ENCODE data around the gene DPP9.

DPP9 gene

DNA sequence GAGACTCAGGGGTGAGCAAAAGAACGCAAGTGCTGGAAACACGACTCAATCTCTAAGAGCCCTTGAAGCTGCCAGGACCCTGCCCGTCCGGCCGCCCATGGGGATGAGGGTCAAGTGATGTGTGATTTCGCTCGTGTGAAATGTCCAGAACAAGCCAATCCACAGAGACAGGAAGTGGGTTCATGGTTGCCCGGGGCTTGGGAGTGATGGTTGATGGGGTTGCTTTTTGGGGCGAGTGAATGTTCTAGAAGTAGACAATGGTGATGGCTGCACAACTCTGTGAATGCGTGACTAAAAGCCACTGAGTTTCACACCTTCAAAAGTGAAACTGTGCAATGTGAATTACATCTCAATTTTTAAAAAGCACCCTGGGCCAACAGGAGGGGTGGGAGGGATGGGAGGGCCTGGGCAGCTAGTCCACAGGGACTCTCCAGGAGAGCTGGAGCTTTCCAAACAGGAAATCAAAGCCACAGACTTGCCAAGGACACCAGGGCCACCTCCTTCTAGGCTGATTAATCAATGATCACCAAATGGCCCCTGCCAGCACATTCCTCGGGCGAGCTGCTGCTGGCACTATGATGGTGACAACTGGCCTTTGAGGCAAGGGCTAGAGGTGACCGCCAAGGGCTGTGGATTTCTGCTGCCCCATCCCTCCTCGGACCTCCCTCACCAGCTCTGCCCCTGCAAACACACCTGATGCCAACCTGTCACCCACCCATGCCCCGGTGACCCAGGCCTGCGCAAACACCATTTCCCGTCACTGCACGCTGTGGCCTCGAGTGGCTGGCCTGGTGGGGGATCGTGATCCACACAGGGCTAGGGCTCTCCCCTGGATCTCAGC, 14.0 kb downstream of the DPP9 start:
- DNase-seq (ENCODE audit: low read depth), result peak; percentile 20

DNA sequence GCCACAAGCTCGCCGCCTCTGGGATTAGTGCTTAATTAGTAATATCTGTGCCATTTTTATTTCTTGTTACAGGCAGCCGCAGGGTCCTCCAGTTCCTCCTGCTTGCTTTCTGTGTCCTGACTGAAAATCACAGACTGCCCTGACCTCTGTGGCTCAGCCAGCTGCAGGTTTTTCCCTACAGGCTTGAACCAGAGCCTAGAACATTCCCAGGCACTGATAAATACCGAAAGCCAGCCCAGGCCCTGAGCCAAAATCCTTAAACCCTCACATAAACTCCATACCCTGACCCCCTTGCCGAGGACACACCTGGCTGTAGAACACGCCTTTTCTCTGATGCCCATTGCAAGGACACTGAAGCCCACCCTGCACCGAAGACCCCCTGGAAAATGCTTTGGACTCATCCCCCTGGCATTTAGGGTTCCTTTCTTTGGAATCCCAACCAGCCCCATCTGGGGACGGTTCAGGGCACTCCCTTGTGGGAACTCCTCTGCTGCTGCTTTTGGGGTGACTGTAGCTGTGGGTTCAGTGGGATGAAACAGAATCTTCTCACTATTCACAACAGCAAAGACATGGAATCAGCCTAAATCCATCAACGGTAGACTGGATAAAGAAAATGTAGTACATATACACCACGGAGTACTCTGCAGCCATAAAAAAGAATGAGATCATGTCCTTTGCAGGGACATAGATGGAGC, 15.5 kb downstream of the DPP9 start:
- no peak for DNase-seq (ENCODE audit: low read depth)

DNA sequence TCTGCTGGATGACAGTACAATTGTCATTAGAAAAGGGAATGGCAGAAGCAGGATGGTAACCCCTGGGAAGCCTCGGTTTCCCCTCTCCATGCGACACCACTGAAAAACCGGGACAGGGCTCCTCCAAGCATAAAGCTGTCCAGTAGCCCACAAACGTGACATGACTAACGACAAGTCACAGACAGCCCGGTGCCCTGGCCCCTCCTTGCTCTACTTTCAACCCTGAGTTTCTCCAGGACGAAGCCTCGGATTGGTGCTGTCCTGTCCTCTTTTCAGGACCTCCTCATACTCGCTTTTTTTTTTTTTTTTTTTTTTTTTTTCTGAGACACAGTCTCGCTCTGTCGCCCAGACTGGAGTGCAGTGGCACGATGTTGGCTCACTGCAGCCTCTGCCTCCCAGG, 16.3 kb downstream of the DPP9 start:
- no peak for DNase-seq (ENCODE audit: low read depth)

DNA sequence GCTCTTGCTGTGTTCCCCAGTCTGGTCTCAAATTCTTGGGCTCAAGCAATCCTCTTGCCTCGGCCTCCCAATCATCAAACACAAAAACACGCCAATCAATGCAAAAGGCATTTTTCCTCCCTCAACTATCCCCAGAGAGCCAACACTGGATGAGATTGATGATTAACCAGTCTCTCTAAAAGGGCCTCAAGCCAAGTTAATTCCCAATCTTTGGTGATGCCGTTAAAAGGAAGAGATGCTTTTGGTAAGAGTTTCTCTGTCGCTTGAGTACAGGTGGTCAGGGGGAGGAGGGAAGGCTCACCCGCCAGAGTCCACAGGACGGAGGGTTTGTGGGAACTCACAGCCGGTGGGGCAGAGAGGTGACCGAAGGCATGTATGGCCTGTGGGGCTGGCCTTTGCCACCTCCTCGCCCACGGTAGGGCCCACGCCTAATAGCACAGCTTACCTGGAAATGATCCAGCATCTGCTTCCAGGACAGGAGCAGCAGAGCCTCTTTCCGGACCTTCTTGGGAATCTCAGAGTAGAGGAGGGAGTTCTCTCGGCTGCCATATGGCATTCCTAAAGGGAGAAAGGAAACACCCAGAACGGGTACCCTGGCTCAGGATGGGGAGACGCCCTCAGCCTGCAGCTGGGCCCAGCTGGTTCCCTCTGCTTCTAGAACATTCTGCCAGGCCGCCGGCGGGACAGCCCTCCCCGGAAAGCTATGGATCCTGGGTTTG, 18.1 kb downstream of the DPP9 start:
- DNase-seq (ENCODE audit: low read depth), result no peak

- DNase-seq (ENCODE audit: low read depth), result no peak
These were observed 19.3 kb downstream of the DPP9 start for GRCh38 chr19:4704317-4704673.

DNA sequence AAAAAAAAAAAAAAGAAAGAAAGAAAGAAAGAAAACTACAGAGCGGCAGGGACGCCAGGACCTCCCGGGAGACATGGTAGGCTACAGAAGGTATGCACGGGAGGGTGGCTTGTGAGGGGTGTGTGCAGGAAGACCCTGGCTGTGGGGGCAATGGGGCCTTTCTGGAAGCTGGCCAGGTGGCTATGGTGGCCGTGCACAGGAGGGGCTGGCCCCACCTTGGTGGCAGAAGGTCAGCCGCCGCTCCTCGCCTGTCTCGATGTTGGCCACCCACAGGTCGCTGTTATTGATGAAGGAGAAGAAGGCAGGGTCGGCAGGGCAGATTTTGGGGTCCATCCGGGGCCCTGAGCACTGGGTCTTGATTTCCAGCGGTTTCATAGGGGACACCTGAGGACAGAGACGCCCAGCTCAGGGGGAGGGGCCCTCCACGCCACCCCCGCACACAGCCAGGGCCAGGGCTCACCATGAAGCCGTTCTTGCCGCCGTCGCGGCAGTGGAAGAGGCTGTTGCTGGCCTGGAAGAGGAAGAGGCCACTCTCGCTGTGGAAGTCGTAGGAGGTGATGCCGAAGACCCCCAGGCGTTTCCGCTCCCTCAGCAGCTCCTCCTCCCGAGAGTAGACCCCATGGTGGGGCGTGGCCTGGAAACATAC, 19.8 kb downstream of the DPP9 start:
- DNase-seq (ENCODE audit: low read depth), result no peak

DNA sequence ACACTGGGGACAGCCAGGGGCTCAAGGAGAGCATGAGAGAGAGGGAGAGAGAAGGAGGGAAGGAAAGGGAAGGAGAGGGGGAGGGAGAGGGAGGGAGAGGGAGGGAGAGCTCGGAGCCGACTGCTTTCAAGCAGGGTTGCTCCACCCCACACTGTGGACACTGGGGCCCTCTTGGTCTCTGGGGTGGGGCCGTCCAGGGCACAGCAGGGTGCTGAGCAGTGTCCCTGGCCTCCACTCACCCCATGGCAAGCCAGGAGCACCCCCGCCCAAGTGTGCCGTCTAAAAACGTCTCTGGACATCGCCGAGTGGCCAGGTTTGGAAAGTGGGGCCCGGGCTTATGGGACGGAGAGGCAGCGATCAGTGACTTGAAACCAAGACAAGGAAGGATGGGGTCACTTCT, 20.9 kb downstream of the DPP9 start:
- DNase-seq (ENCODE audit: low read depth), result no peak

- DNase-seq (ENCODE audit: low read depth), result no peak
These were observed 22.1 kb downstream of the DPP9 start for GRCh38 chr19:4701557-4701956.

GRCh38 chr19:4700693-4700970, 23.0 kb downstream of the DPP9 start:
- no peak for DNase-seq (ENCODE audit: low read depth)

DNA sequence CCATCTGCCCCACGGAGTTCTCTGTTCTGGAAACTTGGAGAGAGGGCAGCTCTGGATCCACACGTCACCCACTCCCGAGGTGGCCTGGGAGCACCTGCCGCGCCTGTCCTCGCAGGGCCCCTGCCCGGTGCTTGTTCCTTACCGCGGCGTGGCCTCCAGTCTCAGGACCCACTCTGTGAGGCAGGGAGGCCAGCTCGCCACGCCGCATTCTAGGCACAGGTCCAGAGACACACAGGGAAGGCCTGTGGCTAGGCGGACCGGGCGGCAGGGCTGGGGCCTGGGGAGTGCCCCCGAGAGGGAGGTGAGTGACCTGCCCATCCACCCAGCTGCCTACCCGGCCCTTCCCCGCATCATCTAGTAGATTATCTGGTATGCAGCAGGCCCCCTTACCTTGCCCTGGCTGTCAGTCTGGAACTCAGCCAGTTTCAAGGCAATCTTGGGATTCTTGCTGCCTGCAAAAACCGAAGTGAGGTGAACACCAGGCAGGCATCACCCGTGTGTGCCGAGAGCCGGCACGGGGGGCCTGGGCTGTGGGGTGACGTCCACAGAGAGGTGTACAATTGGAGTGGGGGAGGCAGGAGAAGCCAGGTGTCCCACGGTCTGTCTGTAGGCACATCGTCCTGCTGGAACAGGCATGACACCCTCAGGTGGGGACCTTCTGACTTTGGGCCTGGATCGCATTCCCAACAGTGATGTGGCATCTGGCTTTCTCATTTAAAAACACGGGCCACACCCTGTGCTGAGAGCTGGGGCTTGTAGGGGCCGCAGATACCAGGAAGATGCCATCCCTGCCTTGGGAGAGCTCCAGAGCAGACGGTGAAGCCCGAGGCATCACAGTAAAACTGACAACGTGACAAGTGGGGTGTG, 23.6 kb downstream of the DPP9 start:
- no peak for DNase-seq (ENCODE audit: low read depth)

- no peak for DNase-seq (ENCODE audit: low read depth)
These were observed 26.3 kb downstream of the DPP9 start for GRCh38 chr19:4697304-4697703.

- DNase-seq (ENCODE audit: low read depth), result no peak
These were observed 28.4 kb downstream of the DPP9 start for GRCh38 chr19:4695224-4695731.

DNA sequence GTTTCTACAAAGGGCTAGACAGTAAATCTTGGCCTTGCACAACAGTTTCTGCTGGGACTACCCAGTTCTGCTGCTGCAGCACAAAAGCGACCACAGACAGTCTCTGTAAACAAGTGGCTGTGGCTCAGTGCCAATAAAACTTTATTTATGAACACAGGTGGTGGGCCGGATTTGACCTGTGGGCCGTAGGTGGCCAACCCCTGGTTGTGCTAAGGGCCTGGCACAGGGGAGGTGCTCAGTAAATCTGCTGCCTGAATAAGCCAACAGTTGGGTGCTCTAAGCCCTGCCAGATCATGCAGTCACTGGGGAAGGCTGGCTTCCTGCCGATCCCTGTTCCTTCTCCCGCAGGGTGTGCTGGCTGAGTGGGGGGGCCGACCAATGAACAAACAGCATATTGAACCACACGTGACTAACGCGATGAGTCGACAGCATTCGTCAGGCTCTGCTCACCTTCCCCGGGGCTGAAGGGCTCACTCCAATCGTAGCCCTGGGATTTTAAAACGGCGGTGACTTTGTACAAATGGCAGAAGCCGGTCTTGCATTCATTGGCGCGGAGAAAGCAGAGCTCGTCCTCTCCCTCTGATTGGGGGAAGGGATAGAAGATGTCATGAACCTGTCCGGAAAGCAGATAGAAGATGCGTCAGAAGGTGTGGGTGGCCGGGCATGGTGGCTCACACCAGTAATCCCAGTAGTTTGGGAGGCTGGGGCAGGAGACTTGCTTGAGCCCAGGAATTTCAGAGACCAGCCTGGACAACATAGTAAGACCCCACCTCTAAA, 29.2 kb downstream of the DPP9 start:
- DNase-seq (ENCODE audit: low read depth), result no peak

DNA sequence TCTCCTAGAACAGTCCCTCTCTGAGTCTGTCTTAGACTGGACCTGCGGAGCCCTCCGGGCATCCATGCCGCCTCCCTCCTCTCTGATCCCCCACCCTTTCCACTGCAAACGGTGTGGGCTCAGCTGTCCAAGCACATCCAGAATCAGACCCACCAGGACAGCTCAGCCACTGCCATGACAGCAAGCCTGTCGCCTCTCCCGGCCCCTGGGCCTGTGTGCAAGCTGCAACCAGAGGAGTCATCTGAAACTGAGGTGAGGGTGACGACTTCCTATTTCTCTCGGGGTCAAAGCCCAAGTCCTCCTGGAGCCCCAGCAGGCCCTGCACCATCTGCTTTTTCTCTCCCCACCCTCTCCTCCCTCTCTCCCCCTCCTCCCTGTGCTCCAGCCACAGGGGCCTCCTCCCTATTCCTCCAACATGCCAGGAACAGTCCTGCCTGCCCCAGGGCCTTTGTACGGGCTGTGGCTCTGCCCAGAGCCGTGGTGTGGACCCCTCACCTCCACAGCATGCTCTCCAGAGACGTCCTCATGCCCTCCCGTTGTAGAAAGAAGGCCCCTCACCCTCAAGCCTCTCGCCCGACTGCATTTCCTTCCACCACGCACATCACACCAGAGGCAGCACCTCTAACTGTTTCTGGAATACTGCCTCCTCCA, 30.0 kb downstream of the DPP9 start:
- DNase-seq (ENCODE audit: low read depth), result no peak

GRCh38 chr19:4693078-4693350, 30.6 kb downstream of the DPP9 start:
- DNase-seq (ENCODE audit: low read depth), result no peak

GRCh38 chr19:4692251-4693077, 31.2 kb downstream of the DPP9 start:
- no peak for DNase-seq (ENCODE audit: low read depth)

GRCh38 chr19:4691373-4691772, 32.3 kb downstream of the DPP9 start:
- DNase-seq (ENCODE audit: low read depth), result no peak

- no peak for DNase-seq (ENCODE audit: low read depth)
These were observed 33.3 kb downstream of the DPP9 start for GRCh38 chr19:4690361-4690760.

DNA sequence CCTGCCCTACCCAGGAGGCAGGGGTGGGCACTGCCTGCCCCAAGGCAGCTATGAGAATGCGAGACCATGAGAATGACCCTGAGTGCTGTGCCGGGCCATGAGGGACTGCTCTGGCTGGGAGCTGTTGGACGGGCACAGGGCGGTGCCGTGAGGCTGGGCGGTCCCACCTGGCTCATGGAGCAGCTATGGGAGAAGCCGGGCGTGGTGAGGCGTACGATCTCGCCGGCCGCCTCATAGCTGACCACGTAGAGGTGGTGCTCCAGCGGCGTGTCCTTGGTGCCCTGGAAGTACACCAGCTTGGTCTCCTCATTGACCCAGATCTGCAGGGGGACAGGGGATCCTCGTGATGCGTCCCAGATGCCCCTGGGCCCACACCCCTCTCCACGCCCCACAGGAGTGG, 34.2 kb downstream of the DPP9 start:
- DNase-seq (ENCODE audit: low read depth), result no peak

DNA sequence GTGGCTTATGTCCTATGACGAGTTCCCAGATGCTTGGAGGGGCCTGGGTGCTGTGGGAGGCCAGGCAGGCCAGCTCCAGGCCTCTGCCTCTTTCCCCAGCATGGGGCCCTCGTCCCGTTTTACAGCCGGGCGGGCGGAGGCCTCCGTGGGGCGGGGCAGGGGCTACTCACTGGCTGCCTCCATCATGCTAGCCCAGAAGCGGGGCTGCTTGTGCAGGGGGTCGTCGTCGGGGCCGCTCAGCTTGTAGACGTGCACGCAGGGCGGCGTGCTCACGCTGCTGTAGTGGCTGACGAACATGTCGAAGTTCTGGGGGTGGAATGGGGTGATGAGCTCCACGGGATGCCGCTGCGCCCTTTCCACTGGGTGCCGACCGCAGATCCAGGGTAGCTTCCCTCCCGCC, 35.1 kb downstream of the DPP9 start:
- DNase-seq (ENCODE audit: low read depth), result no peak
